Measurements from ENCODE around the gene MLIP.

MLIP gene

DNA sequence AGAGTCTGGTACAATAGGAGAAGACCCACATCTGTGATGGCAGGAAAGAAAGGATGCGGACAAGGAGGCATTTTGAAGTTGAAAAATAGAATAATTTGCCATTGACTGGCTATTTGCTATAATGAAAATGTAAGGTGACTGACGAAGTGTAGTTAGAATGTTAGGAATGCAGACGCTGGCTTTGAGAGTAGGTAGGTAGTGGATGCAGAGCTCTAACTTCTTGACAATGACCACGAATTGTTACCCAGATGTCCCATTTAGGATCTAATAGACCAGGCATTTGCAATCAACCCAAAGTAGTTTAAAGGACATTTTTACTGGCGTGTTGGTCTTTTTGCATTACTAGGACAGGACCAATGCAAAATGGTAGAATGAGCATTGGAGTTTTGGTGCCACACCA lies 14.2 kb downstream of the MLIP start:
- H3K4me1 ChIP-seq (ENCODE audit: control insufficient read depth, insufficient read depth, low read depth, low read length) = no peaks in the 10 kb centered on the region
- H4K8ac ChIP-seq (ENCODE audit: low read length) = no peak overlapping the region
- no peak overlapping the region for H2BK5ac ChIP-seq (ENCODE audit: low read depth, low read length, poor library complexity, severe bottlenecking)
- H3K9me3 ChIP-seq (ENCODE audit: control insufficient read depth, low read length) = no peaks in the 10 kb centered on the region
- no peak overlapping the region for H3K14ac ChIP-seq (ENCODE audit: low read length in 2 of 2)
- H3K27ac ChIP-seq (ENCODE audit: low read length, poor library complexity, severe bottlenecking) = no peak overlapping the region
- no peak overlapping the region for H2BK120ac ChIP-seq (ENCODE audit: low read depth, low read length)
- no peak overlapping the region for H3K4me3 ChIP-seq (ENCODE audit: insufficient read depth in 1 of 2, low read depth in 1 of 2, low read length in 2 of 2)
- no peak overlapping the region for H2BK12ac ChIP-seq (ENCODE audit: low read length in 2 of 2)
- H3K9ac ChIP-seq (ENCODE audit: low read length) = no peak overlapping the region
- H2AFZ ChIP-seq (ENCODE audit: low read depth, low read length) = no peak overlapping the region
- WGBS = 71% methylated on average over 4 of the region's 5 CpGs
- H3K4ac ChIP-seq (ENCODE audit: low read depth in 1 of 2, low read length in 2 of 2) = no peak overlapping the region
- no peak for DNase-seq
- no peaks in the 10 kb centered on the region for H3K79me1 ChIP-seq (replicated peaks; ENCODE audit: low read length, poor library complexity, severe bottlenecking)
- no peak overlapping the region for H3K23ac ChIP-seq (ENCODE audit: low read length in 2 of 2)
- H3K36me3 ChIP-seq (ENCODE audit: control insufficient read depth in 1 of 2, insufficient read depth in 2 of 2, low read depth in 1 of 2, low read length in 2 of 2) = no peaks in the 10 kb centered on the region
- no peak overlapping the region for H2BK15ac ChIP-seq (ENCODE audit: low read depth, poor library complexity, severe bottlenecking)
- H3K27me3 ChIP-seq (ENCODE audit: control insufficient read depth in 1 of 2, insufficient read depth in 1 of 2, low read length in 2 of 2) = no peaks in the 10 kb centered on the region
- no peak overlapping the region for H4K91ac ChIP-seq (ENCODE audit: low read length)
- H2AK5ac ChIP-seq (ENCODE audit: low read length, severe bottlenecking) = no peak overlapping the region
- H3K18ac ChIP-seq (ENCODE audit: low read depth in 1 of 2, low read length in 2 of 2) = no peak overlapping the region
- H3K4me2 ChIP-seq (ENCODE audit: low read length, poor library complexity, severe bottlenecking) = no peak overlapping the region

GRCh38 chr6:54130179-54130578 lies 18.9 kb downstream of the MLIP start:
- Histone ChIP-seq H4K8ac (ENCODE audit: low read length) (no peak overlapping the region), H3K4me3 (ENCODE audit: insufficient read depth in 1 of 2, low read depth in 1 of 2, low read length in 2 of 2) (no peak overlapping the region), H2AFZ (ENCODE audit: low read depth, low read length) (no peak overlapping the region), H3K27ac (ENCODE audit: low read length, poor library complexity, severe bottlenecking) (no peak overlapping the region), H3K9me3 (ENCODE audit: control insufficient read depth, low read length) (no peaks in the 10 kb centered on the region), H3K36me3 (ENCODE audit: control insufficient read depth in 1 of 2, insufficient read depth in 2 of 2, low read depth in 1 of 2, low read length in 2 of 2) (no peaks in the 10 kb centered on the region), H3K9ac (ENCODE audit: low read length) (no peak overlapping the region), H2BK5ac (ENCODE audit: low read depth, low read length, poor library complexity, severe bottlenecking) (no peak overlapping the region), H3K23ac (ENCODE audit: low read length in 2 of 2) (no peak overlapping the region), H3K27me3 (ENCODE audit: control insufficient read depth in 1 of 2, insufficient read depth in 1 of 2, low read length in 2 of 2) (no peaks in the 10 kb centered on the region), H3K79me1 (replicated peaks; ENCODE audit: low read length, poor library complexity, severe bottlenecking) (no peaks in the 10 kb centered on the region), H4K91ac (ENCODE audit: low read length) (no peak overlapping the region), H2BK120ac (ENCODE audit: low read depth, low read length) (no peak overlapping the region), H3K14ac (ENCODE audit: low read length in 2 of 2) (no peak overlapping the region), H3K4ac (ENCODE audit: low read depth in 1 of 2, low read length in 2 of 2) (no peak overlapping the region), H3K4me1 (ENCODE audit: control insufficient read depth, insufficient read depth, low read depth, low read length) (no peaks in the 10 kb centered on the region), H2AK5ac (ENCODE audit: low read length, severe bottlenecking) (no peak overlapping the region), H3K4me2 (ENCODE audit: low read length, poor library complexity, severe bottlenecking) (no peak overlapping the region), H3K18ac (ENCODE audit: low read depth in 1 of 2, low read length in 2 of 2) (no peak overlapping the region), H2BK15ac (ENCODE audit: low read depth, poor library complexity, severe bottlenecking) (no peak overlapping the region), H2BK12ac (ENCODE audit: low read length in 2 of 2) (no peak overlapping the region)
- DNase-seq = no peak
- WGBS = 94% methylated on average over 2 of the region's 3 CpGs

GRCh38 chr6:54132587-54132986 lies 21.3 kb downstream of the MLIP start:
- Histone ChIP-seq H2AFZ (ENCODE audit: low read depth, low read length) (no peak overlapping the region), H3K9ac (ENCODE audit: low read length) (no peak overlapping the region), H2BK5ac (ENCODE audit: low read depth, low read length, poor library complexity, severe bottlenecking) (no peak overlapping the region), H2BK12ac (ENCODE audit: low read length in 2 of 2) (no peak overlapping the region), H4K8ac (ENCODE audit: low read length) (no peak overlapping the region), H3K79me1 (replicated peaks; ENCODE audit: low read length, poor library complexity, severe bottlenecking) (no peaks in the 10 kb centered on the region), H3K4me3 (ENCODE audit: insufficient read depth in 1 of 2, low read depth in 1 of 2, low read length in 2 of 2) (no peak overlapping the region), H3K4me2 (ENCODE audit: low read length, poor library complexity, severe bottlenecking) (no peak overlapping the region), H3K27ac (ENCODE audit: low read length, poor library complexity, severe bottlenecking) (no peak overlapping the region), H3K14ac (ENCODE audit: low read length in 2 of 2) (no peak overlapping the region), H3K18ac (ENCODE audit: low read depth in 1 of 2, low read length in 2 of 2) (no peak overlapping the region), H3K4me1 (ENCODE audit: control insufficient read depth, insufficient read depth, low read depth, low read length) (peaks cover 3% of the 10 kb centered on the region), H2AK5ac (ENCODE audit: low read length, severe bottlenecking) (no peak overlapping the region), H3K23ac (ENCODE audit: low read length in 2 of 2) (no peak overlapping the region), H3K9me3 (ENCODE audit: control insufficient read depth, low read length) (no peaks in the 10 kb centered on the region), H3K36me3 (ENCODE audit: control insufficient read depth in 1 of 2, insufficient read depth in 2 of 2, low read depth in 1 of 2, low read length in 2 of 2) (no peaks in the 10 kb centered on the region), H3K27me3 (ENCODE audit: control insufficient read depth in 1 of 2, insufficient read depth in 1 of 2, low read length in 2 of 2) (no peaks in the 10 kb centered on the region), H4K91ac (ENCODE audit: low read length) (no peak overlapping the region), H2BK120ac (ENCODE audit: low read depth, low read length) (no peak overlapping the region), H3K4ac (ENCODE audit: low read depth in 1 of 2, low read length in 2 of 2) (no peak overlapping the region), H2BK15ac (ENCODE audit: low read depth, poor library complexity, severe bottlenecking) (no peak overlapping the region)
- 93% methylated on average over 2 of the region's 2 CpGs for WGBS
- DNase-seq = no peak

DNA sequence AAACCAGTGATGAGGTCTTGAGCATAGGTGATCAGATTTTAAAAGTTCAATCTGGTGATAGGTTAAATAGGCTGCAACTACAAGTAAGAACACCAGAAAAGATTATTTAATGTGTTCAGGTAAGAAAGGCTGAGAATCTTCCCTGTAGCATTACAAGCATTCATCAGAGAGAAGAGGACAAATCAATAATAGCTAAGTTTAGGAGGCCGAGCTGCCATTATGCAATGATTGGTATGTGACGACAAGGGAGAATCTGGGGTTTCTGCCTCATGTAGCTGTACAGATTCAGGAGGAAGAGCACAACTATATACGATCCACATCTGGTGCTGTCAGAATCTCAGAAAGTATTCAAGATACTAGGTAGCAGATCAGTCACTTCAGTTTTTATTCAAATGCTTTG lies 21.9 kb downstream of the MLIP start:
- H3K36me3 ChIP-seq (ENCODE audit: control insufficient read depth in 1 of 2, insufficient read depth in 2 of 2, low read depth in 1 of 2, low read length in 2 of 2) = no peaks in the 10 kb centered on the region
- peaks cover 3% of the 10 kb centered on the region for H3K4me1 ChIP-seq (ENCODE audit: control insufficient read depth, insufficient read depth, low read depth, low read length)
- no peak overlapping the region for H2BK120ac ChIP-seq (ENCODE audit: low read depth, low read length)
- no peaks in the 10 kb centered on the region for H3K9me3 ChIP-seq (ENCODE audit: control insufficient read depth, low read length)
- H2BK15ac ChIP-seq (ENCODE audit: low read depth, poor library complexity, severe bottlenecking) = no peak overlapping the region
- H3K79me1 ChIP-seq (replicated peaks; ENCODE audit: low read length, poor library complexity, severe bottlenecking) = no peaks in the 10 kb centered on the region
- H3K27me3 ChIP-seq (ENCODE audit: control insufficient read depth in 1 of 2, insufficient read depth in 1 of 2, low read length in 2 of 2) = no peaks in the 10 kb centered on the region
- H2AK5ac ChIP-seq (ENCODE audit: low read length, severe bottlenecking) = no peak overlapping the region
- H4K91ac ChIP-seq (ENCODE audit: low read length) = no peak overlapping the region
- no peak overlapping the region for H4K8ac ChIP-seq (ENCODE audit: low read length)
- H3K18ac ChIP-seq (ENCODE audit: low read depth in 1 of 2, low read length in 2 of 2) = no peak overlapping the region
- 98% methylated on average over 3 of the region's 3 CpGs for WGBS
- no peak overlapping the region for H3K23ac ChIP-seq (ENCODE audit: low read length in 2 of 2)
- H3K4me3 ChIP-seq (ENCODE audit: insufficient read depth in 1 of 2, low read depth in 1 of 2, low read length in 2 of 2) = no peak overlapping the region
- H3K4ac ChIP-seq (ENCODE audit: low read depth in 1 of 2, low read length in 2 of 2) = no peak overlapping the region
- H3K9ac ChIP-seq (ENCODE audit: low read length) = no peak overlapping the region
- no peak overlapping the region for H2BK12ac ChIP-seq (ENCODE audit: low read length in 2 of 2)
- H3K27ac ChIP-seq (ENCODE audit: low read length, poor library complexity, severe bottlenecking) = no peak overlapping the region
- no peak overlapping the region for H3K4me2 ChIP-seq (ENCODE audit: low read length, poor library complexity, severe bottlenecking)
- no peak overlapping the region for H2BK5ac ChIP-seq (ENCODE audit: low read depth, low read length, poor library complexity, severe bottlenecking)
- H2AFZ ChIP-seq (ENCODE audit: low read depth, low read length) = no peak overlapping the region
- no peak overlapping the region for H3K14ac ChIP-seq (ENCODE audit: low read length in 2 of 2)
- no peak for DNase-seq
